HG03575 (cell line): ENCODE measurements around the gene MGAT4C.

Experiments used
- ATAC-seq: cut with Tn5 transposase; IDR thresholded peaks from one replicate; pipeline ENCODE4 v1.9.1; 2021; ENCODE audit not compliant: unreplicated experiment, insufficient number of reproducible peaks, low FRiP score; ENCODE audit errors: extremely low read depth

MGAT4C gene

DNA sequence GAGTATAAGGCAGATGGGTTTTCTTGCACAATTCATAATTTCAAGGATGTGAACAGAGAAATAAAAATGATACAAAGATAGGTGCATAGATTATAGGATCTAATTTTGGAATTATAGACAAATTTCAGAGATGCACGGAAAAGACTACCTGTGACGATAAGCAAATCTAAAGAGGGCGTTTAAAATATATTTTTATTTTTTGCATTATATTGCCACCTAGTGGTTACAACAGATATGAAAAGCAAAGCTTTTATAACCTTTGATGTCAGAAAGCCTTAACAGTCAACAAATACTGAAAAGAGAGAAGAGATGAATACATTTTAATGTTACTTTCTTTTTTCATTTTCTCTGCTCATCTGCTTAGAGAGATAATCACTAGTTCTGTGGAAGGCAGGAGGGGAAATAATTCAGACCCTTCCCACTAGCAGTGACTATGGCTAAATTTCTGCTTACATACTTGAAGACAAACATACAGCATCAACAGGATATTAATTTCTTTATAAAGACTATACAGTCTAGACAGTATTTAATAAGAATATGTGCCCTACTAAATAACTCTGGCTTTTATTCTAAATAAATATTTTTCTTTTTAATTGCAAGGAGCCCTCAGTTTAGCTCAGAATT lies 335.8 kb downstream of the MGAT4C start:
- ATAC-seq: no peak
